A673 (cell line): ENCODE data around the gene IFITM2. TPM values are rescaled to one million over a fixed set of nuclear protein-coding genes. Genes with fewer than 3 reads are reported as not detected.

Experiments used
- BruUV-seq: library from RNA; stranded (reverse); fragments of 400-500 nt; replicated peaks from 2 replicates; lab custom pipeline; 2021; lab: Mats Ljungman, UMichigan
- CTCF ChIA-PET: fragments of 300-600 bp; sonication (Branson Sonifier 250); formaldehyde crosslinking; loops from one replicate; lab custom pipeline; 2022; ENCODE audit warnings: antibody characterized with exemption; lab: Charles Lee
- POLR2A ChIA-PET: fragments of 300-600 bp; sonication (Branson Sonifier 250); formaldehyde crosslinking; loops from one replicate; lab custom pipeline; 2022; ENCODE audit warnings: antibody characterized with exemption; ENCODE audit not compliant: low non-redundant PET; lab: Charles Lee
- DNase-seq: peaks from one replicate; pipeline ENCODE4 v3.0.0-alpha.2; 2015; ENCODE audit warnings: low spot score
- H3K27ac ChIP-seq: fragments of 200-600 bp; sonication (generic); 2 replicates; pipeline ENCODE4 v1.5.1; 2016; ENCODE audit warnings: mixed run types, low read depth, mild to moderate bottlenecking, mixed read lengths, antibody characterized with exemption, low read length; ENCODE audit not compliant: poor library complexity, severe bottlenecking
- H3K27me3 ChIP-seq: fragments of 200-600 bp; sonication (generic); replicated peaks from 2 replicates; pipeline ENCODE4 v1.6.1; 2017; ENCODE audit warnings: mixed run types, low read depth, mild to moderate bottlenecking, mixed read lengths, antibody characterized with exemption, low read length; ENCODE audit not compliant: insufficient read depth, poor library complexity
- H3K36me3 ChIP-seq: fragments of 200-600 bp; sonication (generic); 2 replicates; pipeline ENCODE4 v1.6.1; 2016; ENCODE audit warnings: mixed run types, mild to moderate bottlenecking, mixed read lengths, antibody characterized with exemption, low read length; ENCODE audit not compliant: insufficient read depth, poor library complexity, severe bottlenecking
- H3K4me1 ChIP-seq: fragments of 200-600 bp; sonication (generic); 2 replicates; pipeline ENCODE4 v1.6.1; 2017; ENCODE audit warnings: mixed run types, mild to moderate bottlenecking, mixed read lengths, antibody characterized with exemption, low read length; ENCODE audit not compliant: insufficient read depth, poor library complexity, severe bottlenecking
- H3K4me3 ChIP-seq: fragments of 200-600 bp; sonication (generic); 2 replicates; pipeline ENCODE4 v1.5.1; 2016; ENCODE audit warnings: low read depth, mixed run types, mild to moderate bottlenecking, mixed read lengths, low read length; ENCODE audit not compliant: poor library complexity, severe bottlenecking
- H3K9me3 ChIP-seq: fragments of 200-600 bp; sonication (generic); 2 replicates; pipeline ENCODE4 v1.6.1; 2016; ENCODE audit warnings: mixed run types, low read depth, mild to moderate bottlenecking, mixed read lengths, antibody characterized with exemption, low read length; ENCODE audit not compliant: poor library complexity, severe bottlenecking
- EZH2 ChIP-seq: fragments of 200-600 bp; sonication (generic); IDR thresholded peaks from 2 replicates; pipeline ENCODE4 v1.6.1; 2017; ENCODE audit warnings: borderline replicate concordance, low read depth, mild to moderate bottlenecking, mixed read lengths, antibody characterized with exemption, low read length; ENCODE audit not compliant: poor library complexity, severe bottlenecking
- intact Hi-C: fragments of 100-400 bp; cut with micrococcal nuclease; formaldehyde crosslinking; loops from one replicate; pipeline ENCODE4 v1.10.0; 2022; ENCODE audit not compliant: unreplicated experiment
- total RNA-seq: library from RNA; stranded (reverse); gene quantifications from 2 replicates; pipeline ENCODE4 v1.2.3, GENCODE V29; 2021
- TF ChIP-seq, protein P1 (sequence below): fragments of 300-800, 200-600 bp; sonication (generic); conservative IDR thresholded peaks from 2 replicates; pipeline ENCODE4 v1.5.1; 2017; ENCODE audit warnings: low read depth, mild to moderate bottlenecking, antibody characterized with exemption, low read length, moderate library complexity, mixed read lengths

The IFITM2 gene
- total RNA-seq, 1 experiment from 2014 or later = 25.5 TPM

DNA sequence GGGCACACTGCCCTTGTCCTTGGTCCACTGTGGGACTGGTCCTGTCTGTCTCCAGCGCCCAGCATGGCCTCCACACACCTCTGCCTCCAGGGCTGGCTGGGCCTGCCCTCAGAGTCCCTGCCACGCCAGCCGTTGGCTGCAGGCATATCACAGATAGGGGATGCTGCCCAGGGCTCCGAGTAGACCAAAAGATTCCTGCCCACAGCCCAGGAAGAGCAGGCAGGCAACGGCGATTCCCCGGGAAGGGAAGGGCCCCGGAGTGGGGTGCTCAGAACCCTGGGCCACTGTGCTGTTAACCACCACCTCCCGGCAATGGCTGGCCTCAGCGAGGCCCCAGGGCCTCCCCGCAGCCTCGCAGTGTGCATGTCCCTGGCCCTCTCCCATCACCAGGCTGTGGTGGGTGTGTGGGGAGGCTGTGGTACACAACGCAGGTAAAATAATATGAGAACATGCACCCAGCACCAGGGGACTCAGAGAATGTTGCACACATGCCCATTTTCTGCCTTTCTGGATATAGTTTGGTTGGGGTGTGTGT is 10.5 kb upstream of the IFITM2 start:
- Histone ChIP-seq H3K27ac (no peak overlapping the region), H3K9me3 (no peaks in the 10 kb centered on the region), H3K27me3 (no peaks in the 10 kb centered on the region), H3K4me1 (no peaks in the 10 kb centered on the region), H3K4me3 (no peak overlapping the region), H3K36me3 (no peaks in the 10 kb centered on the region)
- no peak for DNase-seq
- no TSS peak for BruUV-seq
- ChIA-PET POLR2A (no interaction called here), CTCF (no interaction called here)
- intact Hi-C loops = no loop called here
- TF ChIP-seq, protein P1, sequence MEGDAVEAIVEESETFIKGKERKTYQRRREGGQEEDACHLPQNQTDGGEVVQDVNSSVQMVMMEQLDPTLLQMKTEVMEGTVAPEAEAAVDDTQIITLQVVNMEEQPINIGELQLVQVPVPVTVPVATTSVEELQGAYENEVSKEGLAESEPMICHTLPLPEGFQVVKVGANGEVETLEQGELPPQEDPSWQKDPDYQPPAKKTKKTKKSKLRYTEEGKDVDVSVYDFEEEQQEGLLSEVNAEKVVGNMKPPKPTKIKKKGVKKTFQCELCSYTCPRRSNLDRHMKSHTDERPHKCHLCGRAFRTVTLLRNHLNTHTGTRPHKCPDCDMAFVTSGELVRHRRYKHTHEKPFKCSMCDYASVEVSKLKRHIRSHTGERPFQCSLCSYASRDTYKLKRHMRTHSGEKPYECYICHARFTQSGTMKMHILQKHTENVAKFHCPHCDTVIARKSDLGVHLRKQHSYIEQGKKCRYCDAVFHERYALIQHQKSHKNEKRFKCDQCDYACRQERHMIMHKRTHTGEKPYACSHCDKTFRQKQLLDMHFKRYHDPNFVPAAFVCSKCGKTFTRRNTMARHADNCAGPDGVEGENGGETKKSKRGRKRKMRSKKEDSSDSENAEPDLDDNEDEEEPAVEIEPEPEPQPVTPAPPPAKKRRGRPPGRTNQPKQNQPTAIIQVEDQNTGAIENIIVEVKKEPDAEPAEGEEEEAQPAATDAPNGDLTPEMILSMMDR = no peak
- TF ChIP-seq EZH2 = no peak

- no TSS peak for BruUV-seq
- TF ChIP-seq, protein P1 = no peak
- TF ChIP-seq EZH2 = no peak
- H3K27me3 ChIP-seq = no peaks in the 10 kb centered on the region
- ChIA-PET CTCF (no interaction called here), POLR2A (no interaction called here)
- H3K9me3 ChIP-seq = no peaks in the 10 kb centered on the region
- H3K27ac ChIP-seq = no peak overlapping the region
- no peaks in the 10 kb centered on the region for H3K4me1 ChIP-seq
- intact Hi-C loops = no loop called here
- no peak overlapping the region for H3K4me3 ChIP-seq
- no peaks in the 10 kb centered on the region for H3K36me3 ChIP-seq
- DNase-seq = no peak
Observed at GRCh38 chr11:297586-298405, 9.8 kb upstream of the IFITM2 start.

DNA sequence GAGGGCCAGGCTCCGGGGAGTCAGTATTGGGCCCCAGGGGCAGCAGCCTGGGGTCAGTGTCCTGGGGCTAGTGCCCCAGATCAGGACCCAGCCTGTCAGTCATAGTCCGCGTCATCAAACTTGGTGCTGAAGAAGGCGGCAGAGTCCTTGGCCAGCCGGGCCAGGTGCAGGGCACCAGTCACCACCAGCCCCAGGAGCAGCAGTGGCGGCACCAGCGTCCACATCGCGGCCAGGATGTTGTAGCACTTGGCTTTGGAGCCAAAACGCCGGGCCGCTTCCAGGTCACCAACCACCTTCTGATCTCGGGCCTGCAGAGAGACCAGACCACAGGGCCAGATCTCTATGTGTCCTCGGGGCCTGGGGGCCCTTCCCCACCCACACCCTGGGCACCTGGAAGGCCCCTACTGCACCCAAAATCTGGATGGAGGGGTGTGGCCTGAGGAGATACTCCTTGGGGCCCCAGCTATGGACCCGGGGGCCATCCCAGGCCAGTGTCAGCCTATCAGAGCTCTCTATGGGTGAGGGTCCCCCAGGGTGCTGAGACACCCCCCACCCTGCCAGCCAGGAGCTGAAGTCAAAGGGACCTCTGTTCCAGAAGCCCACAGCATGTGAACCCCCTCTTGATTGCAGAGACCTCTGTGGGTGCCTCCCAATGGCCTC is 9.1 kb upstream of the IFITM2 start:
- Histone ChIP-seq H3K9me3 (no peaks in the 10 kb centered on the region), H3K4me1 (no peaks in the 10 kb centered on the region), H3K27me3 (no peaks in the 10 kb centered on the region), H3K4me3 (no peak overlapping the region), H3K27ac (no peak overlapping the region), H3K36me3 (no peaks in the 10 kb centered on the region)
- intact Hi-C loops = no loop called here
- TF ChIP-seq, protein P1 = no peak
- TF ChIP-seq EZH2 = no peak
- CTCF ChIA-PET = no interaction called here
- POLR2A ChIA-PET = no interaction called here
- no TSS peak for BruUV-seq
- no peak for DNase-seq
